NCI-H345 treated with DMSO at 0.1 percent for 48 hours (cell line): Measurements from ENCODE around the gene JAK1.

Experiments
- DNase-seq: peaks from one replicate; lab custom pipeline; 2025; ENCODE audit not compliant: unreplicated experiment; lab: John Stamatoyannopoulos, UW

JAK1 gene

GRCh38 chr1:64894438-64895196, 71.7 kb downstream of the JAK1 start:
- no peak for DNase-seq

GRCh38 chr1:64893921-64894320, 72.4 kb downstream of the JAK1 start:
- DNase-seq = no peak

GRCh38 chr1:64892576-64893573, 73.5 kb downstream of the JAK1 start:
- no peak for DNase-seq

- no peak for DNase-seq
Measured at GRCh38 chr1:64891448-64891825, 74.9 kb downstream of the JAK1 start.

- DNase-seq = no peak
Measured at GRCh38 chr1:64890699-64891447, 75.5 kb downstream of the JAK1 start.

GRCh38 chr1:64887689-64888217, 78.6 kb downstream of the JAK1 start:
- DNase-seq = no peak

- no peak for DNase-seq
Measured at GRCh38 chr1:64886877-64887276, 79.5 kb downstream of the JAK1 start.

- no peak for DNase-seq
Measured at GRCh38 chr1:64885648-64886047, 80.7 kb downstream of the JAK1 start.

GRCh38 chr1:64884261-64885040, 81.9 kb downstream of the JAK1 start:
- no peak for DNase-seq

GRCh38 chr1:64882574-64883255, 83.6 kb downstream of the JAK1 start:
- no peak for DNase-seq

- DNase-seq = no peak
Measured at GRCh38 chr1:64881281-64881680, 85.1 kb downstream of the JAK1 start.

- DNase-seq = no peak
Measured at GRCh38 chr1:64880449-64880848, 85.9 kb downstream of the JAK1 start.

GRCh38 chr1:64878931-64879611, 87.3 kb downstream of the JAK1 start:
- no peak for DNase-seq

GRCh38 chr1:64878090-64878489, 88.3 kb downstream of the JAK1 start:
- no peak for DNase-seq

- DNase-seq = no peak
Measured at GRCh38 chr1:64877598-64877997, 88.8 kb downstream of the JAK1 start.

GRCh38 chr1:64877151-64877550, 89.2 kb downstream of the JAK1 start:
- DNase-seq = no peak

GRCh38 chr1:64875606-64876005, 90.7 kb downstream of the JAK1 start:
- DNase-seq = no peak

- no peak for DNase-seq
Measured at GRCh38 chr1:64875101-64875500, 91.2 kb downstream of the JAK1 start.

GRCh38 chr1:64874666-64875065, 91.7 kb downstream of the JAK1 start:
- DNase-seq = no peak
